A673 (cell line): ENCODE measurements around the gene NDUFB4. TPM values are rescaled to one million over a fixed set of nuclear protein-coding genes. Genes with fewer than 3 reads are reported as not detected.

Experiments used
- BruUV-seq: library from RNA; stranded (reverse); fragments of 400-500 nt; replicated peaks from 2 replicates; lab custom pipeline; 2021; lab: Mats Ljungman, UMichigan
- CTCF ChIA-PET: fragments of 300-600 bp; sonication (Branson Sonifier 250); formaldehyde crosslinking; loops from one replicate; lab custom pipeline; 2022; ENCODE audit warnings: antibody characterized with exemption; lab: Charles Lee
- POLR2A ChIA-PET: fragments of 300-600 bp; sonication (Branson Sonifier 250); formaldehyde crosslinking; loops from one replicate; lab custom pipeline; 2022; ENCODE audit warnings: antibody characterized with exemption; ENCODE audit not compliant: low non-redundant PET; lab: Charles Lee
- DNase-seq: peaks from one replicate; pipeline ENCODE4 v3.0.0-alpha.2; 2015; ENCODE audit warnings: low spot score
- H3K27ac ChIP-seq: fragments of 200-600 bp; sonication (generic); 2 replicates; pipeline ENCODE4 v1.5.1; 2016; ENCODE audit warnings: mixed run types, low read depth, mild to moderate bottlenecking, mixed read lengths, antibody characterized with exemption, low read length; ENCODE audit not compliant: poor library complexity, severe bottlenecking
- H3K27me3 ChIP-seq: fragments of 200-600 bp; sonication (generic); replicated peaks from 2 replicates; pipeline ENCODE4 v1.6.1; 2017; ENCODE audit warnings: mixed run types, low read depth, mild to moderate bottlenecking, mixed read lengths, antibody characterized with exemption, low read length; ENCODE audit not compliant: insufficient read depth, poor library complexity
- H3K36me3 ChIP-seq: fragments of 200-600 bp; sonication (generic); 2 replicates; pipeline ENCODE4 v1.6.1; 2016; ENCODE audit warnings: mixed run types, mild to moderate bottlenecking, mixed read lengths, antibody characterized with exemption, low read length; ENCODE audit not compliant: insufficient read depth, poor library complexity, severe bottlenecking
- H3K4me1 ChIP-seq: fragments of 200-600 bp; sonication (generic); 2 replicates; pipeline ENCODE4 v1.6.1; 2017; ENCODE audit warnings: mixed run types, mild to moderate bottlenecking, mixed read lengths, antibody characterized with exemption, low read length; ENCODE audit not compliant: insufficient read depth, poor library complexity, severe bottlenecking
- H3K4me3 ChIP-seq: fragments of 200-600 bp; sonication (generic); 2 replicates; pipeline ENCODE4 v1.5.1; 2016; ENCODE audit warnings: low read depth, mixed run types, mild to moderate bottlenecking, mixed read lengths, low read length; ENCODE audit not compliant: poor library complexity, severe bottlenecking
- H3K9me3 ChIP-seq: fragments of 200-600 bp; sonication (generic); 2 replicates; pipeline ENCODE4 v1.6.1; 2016; ENCODE audit warnings: mixed run types, low read depth, mild to moderate bottlenecking, mixed read lengths, antibody characterized with exemption, low read length; ENCODE audit not compliant: poor library complexity, severe bottlenecking
- CTCF ChIP-seq: fragments of 300-800, 200-600 bp; sonication (generic); conservative IDR thresholded peaks from 2 replicates; pipeline ENCODE4 v1.5.1; 2017; ENCODE audit warnings: low read depth, mild to moderate bottlenecking, antibody characterized with exemption, low read length, moderate library complexity, mixed read lengths
- EZH2 ChIP-seq: fragments of 200-600 bp; sonication (generic); IDR thresholded peaks from 2 replicates; pipeline ENCODE4 v1.6.1; 2017; ENCODE audit warnings: borderline replicate concordance, low read depth, mild to moderate bottlenecking, mixed read lengths, antibody characterized with exemption, low read length; ENCODE audit not compliant: poor library complexity, severe bottlenecking
- intact Hi-C: fragments of 100-400 bp; cut with micrococcal nuclease; formaldehyde crosslinking; loops from one replicate; pipeline ENCODE4 v1.10.0; 2022; ENCODE audit not compliant: unreplicated experiment
- total RNA-seq: library from RNA; stranded (reverse); gene quantifications from 2 replicates; pipeline ENCODE4 v1.2.3, GENCODE V29; 2021

The NDUFB4 gene
- total RNA-seq, 1 experiment from 2014 or later: 200 TPM

GRCh38 chr3:120625159-120625586 lies 29.0 kb downstream of the NDUFB4 start:
- BruUV-seq: no TSS peak

GRCh38 chr3:120634539-120634938 lies 38.4 kb downstream of the NDUFB4 start:
- H3K36me3 ChIP-seq: no peaks in the 10 kb centered on the region
- H3K27me3 ChIP-seq: no peaks in the 10 kb centered on the region
- no peak for TF ChIP-seq CTCF
- TF ChIP-seq EZH2: no peak
- ChIA-PET POLR2A (no interaction called here), CTCF (no interaction called here)
- no TSS peak for BruUV-seq
- intact Hi-C loops: no loop called here
- no peaks in the 10 kb centered on the region for H3K9me3 ChIP-seq
- no peak overlapping the region for H3K27ac ChIP-seq
- H3K4me3 ChIP-seq: no peak overlapping the region
- no peaks in the 10 kb centered on the region for H3K4me1 ChIP-seq
- DNase-seq: no peak

More at GRCh38 chr3:120625159-120625586, 29.0 kb downstream of the NDUFB4 start:
- Histone ChIP-seq H3K9me3 (peaks cover 17% of the 10 kb centered on the region), H3K4me1 (no peaks in the 10 kb centered on the region), H3K4me3 (no peak overlapping the region), H3K36me3 (no peaks in the 10 kb centered on the region), H3K27me3 (no peaks in the 10 kb centered on the region), H3K27ac (no peak overlapping the region)
- DNase-seq: no peak
- intact Hi-C loops: no loop called here
- TF ChIP-seq CTCF (no peak), EZH2 (no peak)
- ChIA-PET POLR2A (no interaction called here), CTCF (no interaction called here)

- Histone ChIP-seq H3K4me3 (no peak overlapping the region), H3K27me3 (no peaks in the 10 kb centered on the region), H3K36me3 (no peaks in the 10 kb centered on the region), H3K27ac (no peak overlapping the region), H3K4me1 (no peaks in the 10 kb centered on the region), H3K9me3 (no peaks in the 10 kb centered on the region)
- TF ChIP-seq EZH2 (no peak), CTCF (no peak)
- ChIA-PET CTCF (no interaction called here), POLR2A (no interaction called here)
- BruUV-seq: no TSS peak
- DNase-seq: no peak
- intact Hi-C loops: no loop called here
Measured at GRCh38 chr3:120636795-120637401, 40.8 kb downstream of the NDUFB4 start.
